ENCODE data around the gene ASCL5. TPM values are rescaled to one million over a fixed set of nuclear protein-coding genes. Genes with fewer than 3 reads are reported as not detected.

ASCL5 gene
- total and polyA plus RNA-seq, 9 of the 15 experiments (the other 6 are each of a cell fraction or from before 2014, with no cell fraction given) = 0.09 TPM; not detected in 8

DNA sequence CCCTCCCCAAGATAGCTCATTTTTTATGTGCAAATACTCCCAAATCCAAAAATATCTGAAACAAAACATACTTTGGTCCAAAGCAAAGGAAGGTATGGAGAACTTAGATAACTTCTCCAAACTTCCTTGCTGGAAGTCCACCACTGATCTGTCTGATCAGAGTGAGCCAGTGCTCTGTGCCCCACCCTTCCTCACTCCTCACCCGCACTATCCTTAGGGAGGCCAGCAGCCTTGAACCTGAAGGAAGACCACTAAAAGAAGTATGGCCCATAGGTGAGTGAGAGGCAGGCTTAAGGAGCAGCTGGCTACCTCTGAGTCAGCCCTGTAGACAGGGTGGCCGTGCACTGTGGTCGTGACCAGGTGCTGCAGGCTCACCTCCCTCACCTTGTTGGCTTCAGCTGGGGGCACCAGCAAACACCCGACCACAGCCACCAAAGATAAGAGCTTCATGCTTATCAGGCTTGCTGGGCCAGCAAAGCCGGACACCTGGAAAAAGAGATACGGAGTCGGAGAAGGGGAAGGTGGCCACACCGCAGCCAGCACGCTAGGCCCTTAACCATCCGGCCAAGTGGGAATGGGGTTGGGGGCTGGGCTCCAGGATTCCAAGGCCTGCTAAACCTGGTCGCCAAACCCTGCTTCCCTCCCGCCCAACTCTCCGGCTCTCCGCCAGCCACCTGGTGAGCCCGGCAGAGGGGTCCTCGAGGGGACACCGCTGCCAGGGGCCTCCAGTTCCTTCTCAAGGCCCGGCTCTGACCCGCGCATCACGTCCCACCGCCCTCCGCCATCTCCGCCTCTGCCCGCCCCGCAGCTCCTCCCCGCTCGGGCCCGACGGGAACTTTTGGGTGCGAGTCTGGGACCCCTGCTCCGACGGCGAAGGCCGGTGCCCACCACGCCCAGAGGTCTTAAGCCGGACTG, 26.7 kb upstream of the ASCL5 start (continued):
- TF ChIP-seq E2F4 (CRISPR knock-in tag; IDR thresholded peaks at IDR 0.05; ENCODE audit: low read depth) = no peak
- TF ChIP-seq ZBED1 (IDR thresholded peaks at IDR 0.05) = peak; percentile 60; the same call in 1 of the 2 replicates
- no peak for TF ChIP-seq ZNF445 (CRISPR knock-in tag; IDR thresholded peaks at IDR 0.05; ENCODE audit: low read depth)
- TF ChIP-seq HLTF (IDR thresholded peaks at IDR 0.05) = peak; percentile 27; the same call in 1 of the 2 replicates
- TF ChIP-seq, protein P1, sequence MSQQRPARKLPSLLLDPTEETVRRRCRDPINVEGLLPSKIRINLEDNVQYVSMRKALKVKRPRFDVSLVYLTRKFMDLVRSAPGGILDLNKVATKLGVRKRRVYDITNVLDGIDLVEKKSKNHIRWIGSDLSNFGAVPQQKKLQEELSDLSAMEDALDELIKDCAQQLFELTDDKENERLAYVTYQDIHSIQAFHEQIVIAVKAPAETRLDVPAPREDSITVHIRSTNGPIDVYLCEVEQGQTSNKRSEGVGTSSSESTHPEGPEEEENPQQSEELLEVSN (IDR thresholded peaks at IDR 0.05; ENCODE audit: borderline replicate concordance in 1 of 2, extremely low read depth in 1 of 2, insufficient read depth in 1 of 2, insufficient read length in 1 of 2, low read depth in 1 of 2, low read length in 1 of 2, poor library complexity in 1 of 2, severe bottlenecking in 1 of 2) = peak in 1 of 2 experiments; percentile 4
- TF ChIP-seq TCF7 (IDR thresholded peaks at IDR 0.05; ENCODE audit: borderline replicate concordance) = 0 out of 2 replicates have a peak, but pooled peaks have one; percentile 32
- no peak for TF ChIP-seq ILF3 (IDR thresholded peaks at IDR 0.05; ENCODE audit: borderline replicate concordance)
- no peak for TF ChIP-seq PATZ1 (CRISPR knock-in tag; IDR thresholded peaks at IDR 0.05; ENCODE audit: borderline replicate concordance)
- no peak; the same call in 1 of the 2 replicates for TF ChIP-seq ZBTB7A (IDR thresholded peaks at IDR 0.05; ENCODE audit: borderline replicate concordance, control insufficient read depth, low read depth, low read length)
- peak; percentile 44; the same call in 1 of the 2 replicates for TF ChIP-seq GABPA (tag; conservative IDR thresholded peaks at IDR 0.05; ENCODE audit: low read depth)
- TF ChIP-seq POLR3A (IDR thresholded peaks at IDR 0.05; ENCODE audit: borderline replicate concordance, extremely low read depth, insufficient read depth, insufficient read length) = no peak
- TF ChIP-seq RAD21 (CRISPR knock-in tag; conservative IDR thresholded peaks at IDR 0.05 in 1 of 2, IDR thresholded peaks at IDR 0.05 in 1 of 2) = no peak; a peak in 1 of 4 replicates
- TF ChIP-seq SUPT5H (IDR thresholded peaks at IDR 0.05) = 0 out of 2 replicates have a peak, but pooled peaks have one; percentile 12
- peak; percentile 77; the same call in 1 of the 2 replicates for TF ChIP-seq DMBX1 (CRISPR knock-in tag; IDR thresholded peaks at IDR 0.05; ENCODE audit: borderline replicate concordance)
- peak; percentile 96 for TF ChIP-seq ZFX (CRISPR knock-in tag; IDR thresholded peaks at IDR 0.05)
- TF ChIP-seq SRSF7 (optimal IDR thresholded peaks at IDR 0.05; ENCODE audit: low read depth, low read length) = no peak
- no peak for TF ChIP-seq ZNF140 (CRISPR knock-in tag; IDR thresholded peaks at IDR 0.05)
- no peak for TF ChIP-seq SMAD2 (IDR thresholded peaks at IDR 0.05; ENCODE audit: low read depth, low read length)
- TF ChIP-seq ZNF316 (IDR thresholded peaks at IDR 0.05) = no peak
- no peak for TF ChIP-seq PTBP1 (IDR thresholded peaks at IDR 0.05; ENCODE audit: low read depth, low read length)
- no peak for TF ChIP-seq ZFP1 (CRISPR knock-in tag; IDR thresholded peaks at IDR 0.05)
- TF ChIP-seq BRCA1 (IDR thresholded peaks at IDR 0.05) = no peak
- TF ChIP-seq BRCA1 (CRISPR knock-in tag; IDR thresholded peaks at IDR 0.05) = no peak

Data from K562 (cell line).